RWPE1 (cell line): ENCODE results near the gene SLC25A3.

Experiments used
- CTCF ChIA-PET: fragments of 350-600 bp; sonication (Branson Sonifier 250); formaldehyde crosslinking; extraction: SDS; loops from one replicate; lab custom pipeline; 2021; lab: Yijun Ruan, JAX
- POLR2A ChIA-PET: fragments of 400-600 bp; formaldehyde crosslinking; extraction: SDS; loops from one replicate; lab custom pipeline; 2020; ENCODE audit warnings: antibody characterized with exemption; ENCODE audit not compliant: low non-redundant PET; lab: Yijun Ruan, JAX
- DNase-seq: peaks from one replicate; pipeline ENCODE4 v3.0.0; 2012; ENCODE audit warnings: low spot score
- H3K27ac ChIP-seq: fragments of 450-650 bp; 2 replicates; pipeline ENCODE4 v1.5.1; 2017
- CTCF ChIP-seq: fragments of 450-650 bp; conservative IDR thresholded peaks from 2 replicates; pipeline ENCODE4 v1.5.1; 2017; ENCODE audit warnings: low read depth, mild to moderate bottlenecking

Gene SLC25A3

DNA sequence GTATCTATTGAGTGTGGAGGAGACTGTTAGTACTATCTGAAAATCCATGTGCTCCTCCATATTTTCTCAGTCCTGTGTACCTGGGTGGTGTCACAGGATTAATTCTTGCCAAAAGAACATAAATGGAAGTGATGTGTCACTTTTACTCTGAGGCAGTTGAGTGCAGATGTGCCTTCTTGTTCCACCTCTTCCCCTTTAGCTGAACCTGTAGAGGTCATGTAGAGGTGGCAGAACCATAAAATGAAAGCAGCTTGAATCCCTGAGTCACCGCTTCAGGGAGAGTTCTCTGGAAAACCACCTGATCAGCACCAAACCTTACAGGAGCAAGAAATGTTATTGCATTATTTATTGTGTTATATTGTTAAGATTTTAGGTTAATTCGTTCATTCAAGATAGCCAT is 14.7 kb upstream of the SLC25A3 start:
- POLR2A ChIA-PET: no interaction called here
- H3K27ac ChIP-seq: no peak overlapping the region
- CTCF ChIA-PET: interaction anchor here (2.1 kb wide), 1 partner anchor 12 kb away, joined by 11 read pairs; no protein-coding TSS in a partner anchor
- no peak for DNase-seq
- no peak for TF ChIP-seq CTCF

DNA sequence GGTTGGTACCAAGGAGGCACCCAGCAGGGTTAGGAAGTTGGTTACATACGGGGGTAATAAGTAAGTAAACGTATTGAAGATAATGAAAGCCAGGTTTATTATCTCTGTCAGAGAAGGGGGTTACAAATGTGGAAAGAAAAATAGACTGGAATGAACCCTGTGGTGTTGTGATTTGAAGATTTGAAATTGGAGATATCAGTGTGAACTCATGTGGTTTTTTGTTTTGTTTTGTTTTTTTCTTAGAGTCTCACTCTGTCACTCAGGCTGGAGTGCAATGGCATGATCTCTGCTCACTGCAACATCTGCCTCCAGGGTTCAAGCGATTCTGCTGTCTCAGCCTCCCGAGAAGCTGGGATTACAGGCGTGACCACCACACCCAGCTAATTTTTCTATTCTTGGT is 14.1 kb upstream of the SLC25A3 start:
- ChIA-PET CTCF (no interaction called here), POLR2A (no interaction called here)
- no peak for DNase-seq
- TF ChIP-seq CTCF: no peak
- no peak overlapping the region for H3K27ac ChIP-seq

GRCh38 chr12:98579835-98580234 is 13.7 kb upstream of the SLC25A3 start:
- ChIA-PET CTCF (no interaction called here), POLR2A (no interaction called here)
- no peak for DNase-seq
- no peak overlapping the region for H3K27ac ChIP-seq
- no peak for TF ChIP-seq CTCF

DNA sequence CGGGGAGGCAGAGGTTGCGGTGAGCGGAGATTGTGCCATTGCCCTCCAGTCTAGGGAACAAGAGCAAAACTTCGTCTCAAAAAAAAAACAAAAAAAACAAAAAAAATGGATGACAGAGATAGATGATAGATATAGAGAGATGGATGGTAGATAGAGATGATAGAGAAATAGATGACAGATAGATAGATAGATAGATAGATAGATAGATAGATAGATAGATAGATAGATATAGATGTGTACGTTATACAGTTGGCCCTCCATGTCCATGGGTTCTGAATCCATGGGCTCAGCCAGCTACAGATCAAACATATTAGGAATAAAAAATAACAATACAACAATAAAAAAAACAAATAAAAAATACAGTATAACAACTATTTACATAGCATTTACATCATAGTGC is 12.8 kb upstream of the SLC25A3 start:
- ChIA-PET CTCF (interaction anchor here (0.5 to 0.6 kb wide), 3 partner anchors 52 to 1433 kb away, joined by 3 to 6 read pairs (median 5); no protein-coding TSS in a partner anchor), POLR2A (interaction anchor here (0.6 kb wide), 1 partner anchor 14 kb away, joined by 5 read pairs; no protein-coding TSS in a partner anchor)
- H3K27ac ChIP-seq: no peak overlapping the region
- no peak for TF ChIP-seq CTCF
- DNase-seq: no peak

DNA sequence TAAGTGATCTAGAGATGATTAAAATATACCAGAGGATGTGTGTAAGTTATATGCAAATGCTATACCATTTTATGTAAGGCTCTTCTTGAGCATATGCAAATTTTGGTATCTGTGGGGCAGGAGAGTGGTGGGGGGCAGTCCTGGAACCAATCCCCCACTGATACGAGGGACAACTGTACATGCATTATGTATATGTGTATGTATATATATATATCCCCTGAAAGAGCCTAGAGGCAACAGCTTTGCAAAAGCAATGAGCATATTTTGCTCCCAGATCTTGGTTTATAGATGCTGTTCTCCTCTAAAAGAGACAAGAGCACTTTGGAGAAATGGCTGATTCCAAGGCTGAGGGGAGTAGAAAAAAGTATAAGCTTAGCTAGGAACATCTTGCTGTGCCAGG is 12.4 kb upstream of the SLC25A3 start:
- TF ChIP-seq CTCF: no peak
- no peak overlapping the region for H3K27ac ChIP-seq
- no peak for DNase-seq
- ChIA-PET CTCF (interaction anchor here (0.5 to 0.6 kb wide), 2 partner anchors 52 to 365 kb away, joined by 3 to 6 read pairs; no protein-coding TSS in a partner anchor), POLR2A (no interaction called here)

- no peak overlapping the region for H3K27ac ChIP-seq
- ChIA-PET POLR2A (no interaction called here), CTCF (interaction anchor here (0.9 kb wide), 1 partner anchor 9 kb away, joined by 4 read pairs; no protein-coding TSS in a partner anchor)
- no peak for TF ChIP-seq CTCF
- no peak for DNase-seq
Observed at GRCh38 chr12:98582093-98582492, 11.4 kb upstream of the SLC25A3 start.
